BE2C (cell line): Measurements from ENCODE around the gene ZIC2.

Source experiments
- DNase-seq: peaks from one replicate; pipeline ENCODE4 v3.0.0-alpha.2; 2020
- H3K27me3 ChIP-seq: fragments of 250-450 bp; sonication (Bioruptor Pico); 2 replicates; pipeline ENCODE4 v1.5.1; 2020; ENCODE audit warnings: mild to moderate bottlenecking
- H3K36me3 ChIP-seq: fragments of 250-450 bp; sonication (Bioruptor Pico); 2 replicates; pipeline ENCODE4 v1.5.1; 2020; ENCODE audit warnings: mild to moderate bottlenecking
- H3K4me1 ChIP-seq: fragments of 250-450 bp; sonication (Bioruptor Pico); 2 replicates; pipeline ENCODE4 v1.5.1; 2020
- H3K4me3 ChIP-seq: 2 replicates; pipeline ENCODE4 v1.5.1; 2011; ENCODE audit warnings: low read depth, low read length
- H3K9me3 ChIP-seq: fragments of 250-450 bp; sonication (Bioruptor Pico); 2 replicates; pipeline ENCODE4 v1.5.1; 2020
- CTCF ChIP-seq: IDR thresholded peaks from 2 replicates; pipeline ENCODE4 v1.5.1; 2012; ENCODE audit warnings: mild to moderate bottlenecking, low read depth, low read length

Gene ZIC2

GRCh38 chr13:99986741-99987140, 5.2 kb downstream of the ZIC2 start:
- no peaks in the 10 kb centered on the region; the same call in 1 of the 2 replicates for H3K9me3 ChIP-seq
- peaks cover 97% of the 10 kb centered on the region for H3K27me3 ChIP-seq
- H3K4me3 ChIP-seq = no peak overlapping the region
- DNase-seq = no peak
- TF ChIP-seq CTCF = no peak
- no peaks in the 10 kb centered on the region for H3K4me1 ChIP-seq
- H3K36me3 ChIP-seq = no peaks in the 10 kb centered on the region

- Histone ChIP-seq H3K4me1 (no peaks in the 10 kb centered on the region), H3K4me3 (no peak overlapping the region), H3K9me3 (no peaks in the 10 kb centered on the region; the same call in 1 of the 2 replicates), H3K27me3 (peaks cover 97% of the 10 kb centered on the region), H3K36me3 (no peaks in the 10 kb centered on the region)
- no peak for DNase-seq
- no peak for TF ChIP-seq CTCF
These were observed 5.8 kb downstream of the ZIC2 start for GRCh38 chr13:99987154-99988019.

- no peaks in the 10 kb centered on the region for H3K4me1 ChIP-seq
- peaks cover 97% of the 10 kb centered on the region for H3K27me3 ChIP-seq
- no peaks in the 10 kb centered on the region for H3K9me3 ChIP-seq
- DNase-seq = no peak
- H3K4me3 ChIP-seq = no peak overlapping the region
- no peaks in the 10 kb centered on the region for H3K36me3 ChIP-seq
- no peak for TF ChIP-seq CTCF
These were observed 7.1 kb downstream of the ZIC2 start for GRCh38 chr13:99988529-99989275.

- Histone ChIP-seq H3K4me3 (no peak overlapping the region), H3K36me3 (no peaks in the 10 kb centered on the region), H3K27me3 (peaks cover 97% of the 10 kb centered on the region), H3K4me1 (no peaks in the 10 kb centered on the region), H3K9me3 (no peaks in the 10 kb centered on the region)
- DNase-seq = no peak
- no peak for TF ChIP-seq CTCF
These were observed 7.9 kb downstream of the ZIC2 start for GRCh38 chr13:99989276-99990125.

- Histone ChIP-seq H3K4me1 (no peaks in the 10 kb centered on the region), H3K27me3 (peaks cover 97% of the 10 kb centered on the region), H3K9me3 (no peaks in the 10 kb centered on the region), H3K36me3 (no peaks in the 10 kb centered on the region), H3K4me3 (no peak overlapping the region)
- no peak for TF ChIP-seq CTCF
- no peak for DNase-seq
These were observed 8.8 kb downstream of the ZIC2 start for GRCh38 chr13:99990126-99990977.
